ENCODE data around the gene SMPX.

DNA sequence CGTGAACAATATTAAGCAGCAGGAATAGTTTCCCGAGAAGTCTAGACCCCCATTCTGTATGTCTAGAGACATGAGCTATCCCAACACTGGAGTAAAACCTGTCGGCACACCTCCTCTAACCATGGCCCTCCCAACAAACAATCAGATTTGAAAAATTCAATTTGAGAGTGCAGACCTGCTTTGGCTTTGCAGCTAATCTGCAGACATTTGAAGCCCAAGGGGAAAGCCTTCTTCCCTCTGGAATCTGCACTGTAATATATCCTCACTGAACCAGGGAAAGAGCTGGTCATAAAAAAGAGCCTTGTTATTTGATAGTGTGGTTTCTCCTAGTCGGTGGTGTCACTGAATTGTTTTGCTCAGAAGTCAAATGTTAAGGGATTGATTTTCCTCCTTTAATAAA is 55.2 kb downstream of the SMPX start:
- TF ChIP-seq, protein P1, sequence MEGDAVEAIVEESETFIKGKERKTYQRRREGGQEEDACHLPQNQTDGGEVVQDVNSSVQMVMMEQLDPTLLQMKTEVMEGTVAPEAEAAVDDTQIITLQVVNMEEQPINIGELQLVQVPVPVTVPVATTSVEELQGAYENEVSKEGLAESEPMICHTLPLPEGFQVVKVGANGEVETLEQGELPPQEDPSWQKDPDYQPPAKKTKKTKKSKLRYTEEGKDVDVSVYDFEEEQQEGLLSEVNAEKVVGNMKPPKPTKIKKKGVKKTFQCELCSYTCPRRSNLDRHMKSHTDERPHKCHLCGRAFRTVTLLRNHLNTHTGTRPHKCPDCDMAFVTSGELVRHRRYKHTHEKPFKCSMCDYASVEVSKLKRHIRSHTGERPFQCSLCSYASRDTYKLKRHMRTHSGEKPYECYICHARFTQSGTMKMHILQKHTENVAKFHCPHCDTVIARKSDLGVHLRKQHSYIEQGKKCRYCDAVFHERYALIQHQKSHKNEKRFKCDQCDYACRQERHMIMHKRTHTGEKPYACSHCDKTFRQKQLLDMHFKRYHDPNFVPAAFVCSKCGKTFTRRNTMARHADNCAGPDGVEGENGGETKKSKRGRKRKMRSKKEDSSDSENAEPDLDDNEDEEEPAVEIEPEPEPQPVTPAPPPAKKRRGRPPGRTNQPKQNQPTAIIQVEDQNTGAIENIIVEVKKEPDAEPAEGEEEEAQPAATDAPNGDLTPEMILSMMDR (IDR thresholded peaks at IDR 0.05; ENCODE audit: low read depth, low read length, poor library complexity, severe bottlenecking): no peak
- no peak for TF ChIP-seq EZH2phosphoT487 (IDR thresholded peaks at IDR 0.05; ENCODE audit: borderline replicate concordance, low read length)
